ENCODE measurements around the gene CIB1. TPM values are rescaled to one million over a fixed set of nuclear protein-coding genes. Genes with fewer than 3 reads are reported as not detected.

The CIB1 gene
- total and polyA plus RNA-seq, 2 of the 8 experiments (the other 6 are each of a cell fraction or from before 2014, with no cell fraction given): 26.0 to 63.5 TPM

- Histone ChIP-seq H3K36me3 (ENCODE audit: control insufficient read depth in 2 of 4, insufficient read depth in 4 of 4, low read length in 3 of 4) (no peaks in the 10 kb centered on the region), H2BK15ac (ENCODE audit: low read length) (no peak overlapping the region), H3K18ac (ENCODE audit: extremely low read depth, low read length) (no peak overlapping the region), H4K91ac (replicated peaks; ENCODE audit: insufficient read length, low read length) (no peak overlapping the region), H2BK5ac (ENCODE audit: low read depth, low read length) (no peak overlapping the region), H2AK5ac (ENCODE audit: low read depth, low read length) (no peak overlapping the region), H3K23ac (ENCODE audit: insufficient read length) (no peak overlapping the region), H3K56ac (replicated peaks; ENCODE audit: insufficient read length, low read depth, low read length) (no peak overlapping the region), H4K5ac (ENCODE audit: insufficient read length, low read depth, low read length) (no peak overlapping the region), H2AFZ (ENCODE audit: low read length) (no peak overlapping the region), H3K4me3 (ENCODE audit: extremely low read depth in 1 of 4, insufficient read depth in 2 of 4, low read depth in 3 of 4, low read length in 4 of 4) (no peak overlapping the region), H4K20me1 (replicated peaks in 1 of 2; ENCODE audit: control insufficient read depth in 1 of 2, insufficient read depth in 2 of 2, low read length in 2 of 2) (no peaks in the 10 kb centered on the region), H3K9ac (replicated peaks in 1 of 4; ENCODE audit: extremely low read depth in 1 of 4, low read depth in 3 of 4, low read length in 3 of 4) (no peak overlapping the region), H3K4me1 (replicated peaks in 1 of 4; ENCODE audit: control insufficient read depth in 3 of 4, insufficient read depth in 4 of 4, low read length in 3 of 4) (peaks cover 0 to 2% (median under 1%) of the 10 kb centered on the region in 4 experiments; a peak in 2 of 7 replicates), H3K4ac (replicated peaks; ENCODE audit: insufficient read length, low read depth, low read length) (no peak overlapping the region), H3K79me1 (ENCODE audit: low read depth, low read length) (no peaks in the 10 kb centered on the region), H3K27me3 (replicated peaks in 1 of 4; ENCODE audit: control insufficient read depth in 3 of 4, extremely low read depth in 1 of 4, insufficient read depth in 3 of 4, low read length in 3 of 4) (no peaks in the 10 kb centered on the region), H3K14ac (ENCODE audit: insufficient read length) (no peak overlapping the region), H4K8ac (ENCODE audit: extremely low read depth, insufficient read depth, low read length) (no peak overlapping the region), H2BK20ac (ENCODE audit: low read length) (no peak overlapping the region), H3K23me2 (ENCODE audit: low read depth, low read length) (no peaks in the 10 kb centered on the region), H2BK120ac (replicated peaks; ENCODE audit: low read depth, low read length) (no peak overlapping the region), H3K27ac (ENCODE audit: low read depth, low read length) (no peak overlapping the region), H3K4me2 (ENCODE audit: insufficient read depth in 1 of 2, low read depth in 2 of 2, low read length in 2 of 2) (no peak overlapping the region), H2BK12ac (ENCODE audit: low read depth, low read length) (no peak overlapping the region), H3K9me3 (ENCODE audit: insufficient read depth in 2 of 2, low read depth in 1 of 2, low read length in 1 of 2) (no peaks in the 10 kb centered on the region), H3K79me2 (ENCODE audit: control insufficient read depth in 1 of 2, insufficient read depth in 2 of 2, low read length in 2 of 2) (peaks cover 0 to 5% of the 10 kb centered on the region in 2 experiments; a peak in 1 of 4 replicates)
- DNase-seq (ENCODE audit: low read depth in 1 of 2, low spot score in 2 of 2) (no peak), FAIRE-seq (no peak)
- WGBS, 2 experiments (ENCODE audit: extremely low coverage in 1 of 2, insufficient coverage in 1 of 2, insufficient read length in 1 of 2, insufficient replicate concordance in 2 of 2, low coverage in 1 of 2, low lambda C conversion rate in 2 of 2, missing lambda C conversion rate in 1 of 2): 89% methylated on average over 5 of the region's 5 CpGs; no CpG with 5 or more reads in 1 of the 2 experiments
- ChIA-PET POLR2A (ENCODE audit: partially characterized antibody) (no interaction called here), CTCF (ENCODE audit: partially characterized antibody) (interaction anchor here (1.1 kb wide), 1 partner anchor 11 kb away, joined by 3 read pairs; no protein-coding TSS in a partner anchor)
- TF ChIP-seq ATF2 (IDR thresholded peaks at IDR 0.05; ENCODE audit: low read length) (no peak), SP1 (IDR thresholded peaks at IDR 0.05; ENCODE audit: low read depth, low read length) (no peak), JUND (IDR thresholded peaks at IDR 0.05; ENCODE audit: low read length) (no peak), RXRA (IDR thresholded peaks at IDR 0.05; ENCODE audit: insufficient read depth, low read depth, low read length) (no peak), POLR2AphosphoS5 (IDR thresholded peaks at IDR 0.05; ENCODE audit: low read depth, low read length) (no peak), CREB1 (IDR thresholded peaks at IDR 0.05) (no peak), KDM1A (IDR thresholded peaks at IDR 0.05; ENCODE audit: borderline replicate concordance, low read length) (no peak), BRCA1 (IDR thresholded peaks at IDR 0.05; ENCODE audit: low read depth, low read length) (no peak), CBX8 (IDR thresholded peaks at IDR 0.05; ENCODE audit: borderline replicate concordance, low read depth, low read length) (no peak), GTF2F1 (IDR thresholded peaks at IDR 0.05; ENCODE audit: borderline replicate concordance, low read depth, low read length) (no peak), TAF1 (IDR thresholded peaks at IDR 0.05; ENCODE audit: low read depth, low read length) (no peak), HDAC6 (IDR thresholded peaks at IDR 0.05; ENCODE audit: low read depth, low read length) (no peak), TCF12 (IDR thresholded peaks at IDR 0.05; ENCODE audit: low read depth, low read length) (no peak), POLR2A (IDR thresholded peaks at IDR 0.05; ENCODE audit: control extremely low read depth in 1 of 2, low read depth in 2 of 2, low read length in 2 of 2) (no peak), SIX5 (IDR thresholded peaks at IDR 0.05; ENCODE audit: low read depth, low read length) (no peak)
Measured at GRCh38 chr15:90259524-90259923, 25.8 kb upstream of the CIB1 start.
